ENCODE measurements around the gene SULT1C3.
"Not testable (repeated sequence)": the region's sequence is repeated elsewhere in the genome, so short reads cannot be mapped to it uniquely, and the experiment has no call there.

SULT1C3 gene

GRCh38 chr2:108244667-108245414 lies 5.1 kb downstream of the SULT1C3 start:
- DNase-seq (ENCODE audit: low read depth in 2 of 2): no peak

- DNase-seq (ENCODE audit: low read depth in 2 of 2): no peak
Observed at GRCh38 chr2:108253106-108253505, 13.3 kb downstream of the SULT1C3 start.

DNA sequence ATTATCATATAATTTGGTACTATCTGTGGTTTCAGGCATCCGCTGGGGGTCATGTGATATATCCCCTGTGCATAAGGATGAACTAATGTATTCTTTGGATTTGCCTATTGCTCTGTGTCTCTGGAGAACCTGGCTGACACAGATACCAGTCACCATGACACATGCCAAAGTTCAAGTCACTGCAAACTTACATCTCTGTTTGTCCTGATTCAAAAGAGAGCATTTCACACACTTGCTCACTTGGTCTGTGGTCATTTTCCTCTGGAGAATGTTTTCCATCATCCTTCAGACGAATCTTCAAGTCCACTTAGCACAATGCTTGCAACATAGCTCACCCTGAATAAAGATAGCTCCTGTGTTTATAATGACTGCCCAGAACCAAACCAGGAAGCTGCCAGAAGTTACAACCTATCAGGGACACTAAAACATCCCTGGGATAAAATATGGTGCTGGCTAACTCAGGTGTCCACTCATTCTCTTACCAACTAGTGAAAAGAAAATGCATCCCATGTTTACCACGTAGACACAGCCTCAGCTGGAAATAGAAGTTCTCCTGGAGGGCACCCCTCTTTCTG lies 18.1 kb downstream of the SULT1C3 start:
- DNase-seq (ENCODE audit: low read depth in 2 of 2): no peak

DNA sequence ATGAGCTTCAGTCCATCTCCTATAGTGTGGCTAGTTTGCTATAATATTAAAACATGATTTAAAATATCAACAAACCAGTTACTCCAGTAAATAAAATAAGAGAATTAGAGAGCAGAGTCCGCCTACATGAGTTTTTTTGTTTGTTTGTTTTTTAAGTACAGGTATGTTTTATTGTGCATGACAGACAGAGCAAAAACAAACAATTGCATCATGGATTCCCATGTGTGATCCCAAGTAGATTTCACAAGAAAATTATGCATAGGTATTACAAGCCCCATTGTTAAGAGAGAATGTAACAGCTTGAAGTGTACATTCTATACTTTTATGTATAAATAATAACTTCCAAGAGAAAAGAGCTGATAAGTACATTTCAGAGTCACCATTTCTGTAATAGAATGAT lies 21.0 kb downstream of the SULT1C3 start:
- no peak for DNase-seq (ENCODE audit: low read depth in 2 of 2)

DNA sequence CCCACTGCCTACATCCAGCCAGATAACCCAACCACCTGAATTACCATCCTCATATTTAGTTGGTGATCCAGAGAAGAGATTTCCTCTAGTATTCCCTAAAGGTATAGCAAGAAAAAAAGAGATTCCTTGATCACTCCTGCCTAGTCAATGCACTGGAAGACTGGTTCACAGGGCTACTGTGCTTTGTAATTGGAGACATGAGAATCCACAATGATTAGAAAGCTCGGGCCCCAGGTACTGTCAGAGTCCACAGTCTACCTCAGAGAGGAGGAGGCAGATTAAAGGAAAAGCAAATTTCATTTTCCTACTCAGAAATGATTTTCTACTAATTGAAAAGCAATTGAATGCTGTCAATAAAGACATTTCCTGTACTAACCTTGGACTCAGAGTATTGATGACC lies 22.3 kb downstream of the SULT1C3 start:
- DNase-seq (ENCODE audit: low read depth in 2 of 2): no peak

- no peak for DNase-seq (ENCODE audit: low read depth in 2 of 2)
Observed at GRCh38 chr2:108263401-108263800, 23.6 kb downstream of the SULT1C3 start.

GRCh38 chr2:108266218-108266617 lies 26.4 kb downstream of the SULT1C3 start:
- no peak for DNase-seq (ENCODE audit: low read depth in 2 of 2)

DNA sequence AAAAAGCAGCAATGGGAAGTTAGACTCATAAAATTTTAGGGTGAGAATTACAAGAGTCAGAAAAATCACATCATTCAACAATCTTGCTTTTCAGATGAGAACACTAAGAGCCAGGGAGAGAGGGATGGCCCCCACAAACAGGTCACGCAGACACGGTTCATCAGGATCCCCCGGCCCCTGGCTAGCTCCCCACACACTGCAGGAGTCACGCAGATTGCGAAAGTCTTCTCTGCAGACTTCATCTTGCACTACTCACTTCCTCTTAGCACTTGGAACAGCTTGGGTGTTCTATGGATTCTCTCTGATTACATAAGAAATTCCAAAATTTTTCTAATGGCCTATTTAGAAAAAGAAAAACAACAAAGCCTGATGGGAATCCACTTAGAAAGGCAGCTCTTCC lies 27.3 kb downstream of the SULT1C3 start:
- DNase-seq (ENCODE audit: low read depth in 2 of 2): no peak

- DNase-seq (ENCODE audit: low read depth in 2 of 2): no peak
Observed at GRCh38 chr2:108268001-108268400, 28.2 kb downstream of the SULT1C3 start.

- no peak for DNase-seq (ENCODE audit: low read depth in 2 of 2)
Observed at GRCh38 chr2:108270346-108270745, 30.6 kb downstream of the SULT1C3 start.

DNA sequence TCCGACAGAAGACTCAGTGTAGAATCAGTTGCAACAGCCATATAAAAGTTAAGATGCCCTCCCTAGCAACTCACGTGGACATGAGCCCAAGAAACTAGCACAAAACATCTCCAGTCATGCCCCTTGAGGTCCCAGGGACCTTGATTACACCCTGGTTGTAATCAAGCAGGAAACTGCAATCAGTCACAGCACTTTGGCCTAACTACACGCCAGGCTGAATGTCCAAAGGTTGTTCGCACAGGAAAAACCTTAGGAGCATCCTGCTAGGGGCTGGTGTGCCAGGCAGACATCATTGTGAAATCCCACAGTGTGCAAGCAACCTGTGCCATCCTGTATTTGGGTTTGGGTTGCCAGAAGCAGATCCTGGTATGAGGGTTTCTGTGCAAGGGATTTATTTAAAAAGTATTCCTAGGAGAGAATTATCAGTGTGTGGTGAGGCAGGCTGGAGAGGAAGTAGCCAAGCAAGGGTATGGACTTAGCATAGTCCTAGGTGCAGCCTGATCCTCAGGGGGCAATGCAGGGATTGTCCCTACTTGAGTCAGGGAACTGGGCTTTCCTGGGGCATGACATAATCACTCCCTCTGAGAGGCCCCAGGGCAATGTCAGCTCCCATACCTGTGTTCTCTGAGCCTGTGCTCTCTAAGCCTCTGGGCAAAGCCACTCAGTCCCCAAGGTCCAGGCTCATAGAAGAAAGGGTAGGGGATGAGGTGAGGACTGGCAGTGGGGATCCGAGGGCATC lies 31.2 kb downstream of the SULT1C3 start:
- DNase-seq (ENCODE audit: low read depth in 2 of 2): no peak

- no peak for DNase-seq (ENCODE audit: low read depth in 2 of 2)
Observed at GRCh38 chr2:108271691-108272253, 32.0 kb downstream of the SULT1C3 start.

DNA sequence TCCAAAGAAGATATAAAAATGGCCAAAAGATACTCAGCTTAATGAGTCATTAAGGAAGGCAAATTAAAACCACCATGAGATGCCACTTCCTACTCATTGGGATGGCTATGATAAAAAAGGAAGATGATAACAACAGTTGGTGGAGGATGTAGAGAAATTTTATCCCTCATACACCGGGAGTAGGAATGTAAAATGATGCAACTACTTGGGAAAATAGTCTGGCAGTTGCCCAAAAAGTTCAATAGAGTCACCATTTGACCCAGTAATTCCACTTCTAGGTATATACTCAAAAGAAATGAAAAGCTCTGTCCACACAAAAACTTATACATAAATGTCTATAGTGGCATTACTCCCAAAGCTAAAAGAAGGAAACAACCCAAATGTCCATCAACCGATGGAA lies 38.9 kb downstream of the SULT1C3 start:
- no peak for DNase-seq (ENCODE audit: low read depth in 2 of 2)

GRCh38 chr2:108279468-108279867 lies 39.7 kb downstream of the SULT1C3 start:
- DNase-seq (ENCODE audit: low read depth in 2 of 2): no peak

GRCh38 chr2:108280466-108280865 lies 40.7 kb downstream of the SULT1C3 start:
- no peak for DNase-seq (ENCODE audit: low read depth in 2 of 2)

DNA sequence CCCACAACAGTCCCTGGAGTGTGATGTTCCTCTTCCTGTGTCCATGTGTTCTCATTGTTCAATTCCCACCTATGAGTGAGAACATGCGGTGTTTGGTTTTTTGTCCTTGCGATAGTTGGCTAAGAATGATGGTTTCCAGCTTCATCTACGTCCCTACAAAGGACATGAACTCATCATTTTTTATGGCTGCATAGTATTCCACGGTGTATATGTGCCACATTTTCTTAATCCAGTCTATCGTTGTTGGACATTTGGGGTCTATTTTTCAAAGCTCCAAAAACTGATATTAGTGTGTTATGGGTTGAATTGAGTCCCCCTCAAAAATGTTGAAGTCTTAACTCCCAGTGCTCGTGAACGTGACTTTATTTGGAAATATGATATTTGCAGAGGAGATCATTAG lies 44.8 kb downstream of the SULT1C3 start:
- DNase-seq (ENCODE audit: low read depth in 2 of 2): not testable (repeated sequence)

GRCh38 chr2:108285616-108286015 lies 45.8 kb downstream of the SULT1C3 start:
- DNase-seq (ENCODE audit: low read depth in 2 of 2): no peak

GRCh38 chr2:108287169-108287568 lies 47.4 kb downstream of the SULT1C3 start:
- DNase-seq (ENCODE audit: low read depth in 2 of 2): no peak

GRCh38 chr2:108288534-108289106 lies 48.9 kb downstream of the SULT1C3 start, which contains the start of gene SULT1C2:
Gene SULT1C2, plus strand, starts transcription at chr2:108288895. Its CDS starts 4,773 bp downstream, at chr2:108293668.
- no peak for DNase-seq (ENCODE audit: low read depth in 2 of 2)

DNA sequence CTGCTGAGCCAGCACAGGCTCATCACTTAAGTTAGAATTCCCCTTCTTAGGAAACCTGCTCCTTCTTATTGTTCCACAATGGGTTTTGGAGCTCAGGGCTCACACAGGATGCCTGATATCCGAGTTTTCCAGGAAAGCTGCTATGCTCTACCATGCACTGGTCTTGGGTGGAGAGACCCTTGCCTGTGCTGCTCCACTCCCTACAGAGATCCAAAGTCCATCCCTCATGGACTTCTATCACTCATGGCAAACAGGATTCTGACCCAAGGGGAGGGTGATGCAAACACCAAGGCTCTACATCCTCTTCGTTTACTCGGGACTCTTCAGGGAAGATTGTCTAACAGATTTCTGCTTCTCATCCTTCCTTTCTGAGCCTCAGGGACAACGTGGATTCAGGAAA lies 54.1 kb downstream of the SULT1C3 start:
- no peak for DNase-seq (ENCODE audit: low read depth in 2 of 2)

- DNase-seq (ENCODE audit: low read depth in 2 of 2): no peak
Observed at GRCh38 chr2:108297436-108298141, 57.8 kb downstream of the SULT1C3 start.

DNA sequence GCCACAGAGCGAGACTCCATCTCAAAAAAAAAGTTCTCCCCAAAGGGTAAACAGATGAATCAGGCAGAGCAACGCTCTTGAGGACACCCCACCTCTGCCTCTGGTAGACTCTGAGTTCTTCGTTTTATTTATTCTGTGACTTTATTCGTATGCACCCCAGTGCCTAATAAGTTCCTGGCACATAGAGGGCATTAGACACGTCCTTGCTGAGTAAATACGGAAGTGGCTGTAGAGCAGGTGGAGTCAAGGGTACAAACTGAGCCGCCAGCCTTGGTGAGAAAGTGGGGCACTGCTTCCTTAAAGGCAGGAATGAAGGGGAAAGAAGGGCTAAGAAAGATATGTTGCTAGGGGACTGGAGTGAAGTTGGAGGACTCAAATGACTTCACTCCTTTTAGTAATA lies 61.8 kb downstream of the SULT1C3 start:
- DNase-seq (ENCODE audit: low read depth in 2 of 2): no peak

All from stimulated activated CD8-positive, alpha-beta memory T cell treated with anti-CD3 and anti-CD28 coated beads, Interleukin-2, amount 100 ng/mL, for 1 hour (primary cell).